Measurements from ENCODE around the gene IMP4. TPM values are rescaled to one million over a fixed set of nuclear protein-coding genes. Genes with fewer than 3 reads are reported as not detected.

Gene IMP4
- total and polyA plus RNA-seq, 2 of the 13 experiments (the other 11 are each of a cell fraction or from before 2014, with no cell fraction given), result 142 to 158 TPM

- peak; percentile 95 for TF ChIP-seq MAX (IDR thresholded peaks at IDR 0.05)
- TF ChIP-seq ISL2 (CRISPR knock-in tag; IDR thresholded peaks at IDR 0.05), result peak; percentile 84
- peak; percentile 75 for TF ChIP-seq RXRA (CRISPR knock-in tag; IDR thresholded peaks at IDR 0.05)
- TF ChIP-seq NKX3-1 (CRISPR knock-in tag; IDR thresholded peaks at IDR 0.05), result peak; percentile 49; the same call in 1 of the 2 replicates
- peak; percentile 55 for TF ChIP-seq SKI (IDR thresholded peaks at IDR 0.05; ENCODE audit: partially characterized antibody)
- peak; percentile 79; the same call in 1 of the 2 replicates for TF ChIP-seq HINFP (CRISPR knock-in tag; IDR thresholded peaks at IDR 0.05; ENCODE audit: low read depth)
- TF ChIP-seq ZNF232 (CRISPR knock-in tag; IDR thresholded peaks at IDR 0.05; ENCODE audit: borderline replicate concordance), result no peak
- TF ChIP-seq MED8 (CRISPR knock-in tag; IDR thresholded peaks at IDR 0.05; ENCODE audit: insufficient replicate concordance), result peak; percentile 39
- peak; percentile 57; the same call in 1 of the 2 replicates for TF ChIP-seq BCL3 (CRISPR knock-in tag; IDR thresholded peaks at IDR 0.05)
- TF ChIP-seq KLF9 (CRISPR knock-in tag; IDR thresholded peaks at IDR 0.05; ENCODE audit: low read depth), result no peak; the same call in 1 of the 2 replicates
- TF ChIP-seq SAFB2 (CRISPR knock-in tag; IDR thresholded peaks at IDR 0.05; ENCODE audit: borderline replicate concordance, low read depth), result peak; percentile 85
- no peak for TF ChIP-seq ELF4 (CRISPR knock-in tag; IDR thresholded peaks at IDR 0.05; ENCODE audit: borderline replicate concordance)
- no peak for TF ChIP-seq CEBPB (IDR thresholded peaks at IDR 0.05; ENCODE audit: borderline replicate concordance, low read depth, low read length)
- peak; percentile 59; the same call in 1 of the 2 replicates for TF ChIP-seq SALL2 (CRISPR knock-in tag; IDR thresholded peaks at IDR 0.05)
- peak; percentile 78; the same call in 1 of the 2 replicates for TF ChIP-seq TOPORS (CRISPR knock-in tag; IDR thresholded peaks at IDR 0.05)
- no peak for TF ChIP-seq ZNF646 (CRISPR knock-in tag; IDR thresholded peaks at IDR 0.05)
- TF ChIP-seq ZFP82 (CRISPR knock-in tag; IDR thresholded peaks at IDR 0.05; ENCODE audit: borderline replicate concordance), result peak; percentile 55; the same call in 1 of the 2 replicates
- TF ChIP-seq GATAD1 (CRISPR knock-in tag; IDR thresholded peaks at IDR 0.05), result peak; percentile 63; the same call in 1 of the 2 replicates
- TF ChIP-seq KLF11 (CRISPR knock-in tag; IDR thresholded peaks at IDR 0.05), result 0 out of 2 replicates have a peak, but pooled peaks have one; percentile 19
- no peak for TF ChIP-seq ZNF570 (CRISPR knock-in tag; IDR thresholded peaks at IDR 0.05; ENCODE audit: borderline replicate concordance)
Observed at GRCh38 chr2:130336877-130337734, 5.6 kb upstream of the IMP4 start (continued).
